WERI-Rb-1 (cell line): ENCODE measurements around the gene ANKS1A.

Source experiments
- DNase-seq: peaks from one replicate; pipeline ENCODE4 v3.0.0-alpha.2; 2020
- H3K27ac ChIP-seq: fragments of 250-450 bp; sonication (Bioruptor Pico); 2 replicates; pipeline ENCODE4 v1.5.1; 2020; ENCODE audit warnings: mild to moderate bottlenecking, moderate library complexity
- H3K27me3 ChIP-seq: fragments of 250-450 bp; sonication (Bioruptor Pico); 2 replicates; pipeline ENCODE4 v1.5.1; 2021; ENCODE audit warnings: mild to moderate bottlenecking, low read depth, moderate library complexity; ENCODE audit not compliant: insufficient read depth, severe bottlenecking
- H3K36me3 ChIP-seq: fragments of 250-450 bp; sonication (Bioruptor Pico); 2 replicates; pipeline ENCODE4 v1.5.1; 2020; ENCODE audit warnings: mild to moderate bottlenecking, moderate library complexity
- H3K4me3 ChIP-seq: 2 replicates; pipeline ENCODE4 v1.5.1; 2011; ENCODE audit warnings: low read depth, mild to moderate bottlenecking, control low read depth, low read length
- H3K9me3 ChIP-seq: fragments of 250-450 bp; sonication (Bioruptor Pico); 2 replicates; pipeline ENCODE4 v1.5.1; 2021; ENCODE audit warnings: mild to moderate bottlenecking, moderate library complexity; ENCODE audit not compliant: severe bottlenecking
- CTCF ChIP-seq: IDR thresholded peaks from 2 replicates; pipeline ENCODE4 v1.5.1; 2011; ENCODE audit warnings: low read depth, mild to moderate bottlenecking, control low read depth, inconsistent platforms, low read length

ANKS1A gene

GRCh38 chr6:34858681-34859080 lies 30.4 kb upstream of the ANKS1A start:
- peak; percentile 73 for TF ChIP-seq CTCF
- Histone ChIP-seq H3K4me3 (no peak overlapping the region), H3K9me3 (no peaks in the 10 kb centered on the region), H3K27ac (no peak overlapping the region), H3K36me3 (peaks cover 79% of the 10 kb centered on the region), H3K27me3 (no peaks in the 10 kb centered on the region)
- peak; percentile 52 for DNase-seq

DNA sequence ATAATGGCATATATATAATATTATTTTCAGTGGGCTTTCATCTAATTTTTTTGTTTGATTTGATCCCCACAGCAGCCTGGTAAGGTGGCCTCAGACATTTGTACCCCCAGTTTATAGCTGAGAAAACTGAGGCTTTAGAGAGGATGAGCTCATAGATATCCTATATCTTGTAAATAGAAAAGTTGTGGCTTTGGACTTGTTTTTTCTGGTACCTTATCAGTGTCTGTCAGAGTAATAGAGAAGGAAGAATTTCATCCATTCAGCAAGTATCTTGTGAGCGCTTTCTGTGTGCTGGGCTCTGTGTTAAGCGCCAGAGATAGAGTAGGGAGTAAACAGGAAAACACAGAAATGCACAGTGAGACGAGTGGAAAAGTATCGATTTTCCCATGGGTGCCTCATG lies 29.1 kb upstream of the ANKS1A start:
- no peak for DNase-seq
- TF ChIP-seq CTCF = no peak
- Histone ChIP-seq H3K27me3 (no peaks in the 10 kb centered on the region), H3K9me3 (no peaks in the 10 kb centered on the region), H3K4me3 (no peak overlapping the region), H3K27ac (no peak overlapping the region), H3K36me3 (peaks cover 89% of the 10 kb centered on the region)

DNA sequence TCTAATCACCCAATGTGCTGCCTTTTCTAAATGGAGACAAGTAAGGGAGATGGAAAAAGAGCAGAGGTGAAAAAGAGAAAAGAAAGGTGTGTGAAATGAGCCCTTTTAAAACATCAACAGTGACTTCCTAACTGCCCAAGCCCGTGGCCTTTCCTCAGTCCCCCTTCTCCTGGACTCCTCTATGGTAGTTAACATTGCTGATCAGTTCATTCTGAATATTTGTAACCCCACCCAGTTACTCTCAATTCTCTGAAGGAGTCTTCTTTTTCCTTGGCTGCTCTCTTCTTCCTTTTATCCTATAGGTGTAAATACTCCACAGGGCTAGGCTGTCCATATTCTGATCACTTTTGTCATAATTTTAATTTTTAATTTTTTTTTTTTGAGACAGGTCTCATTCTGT lies 28.3 kb upstream of the ANKS1A start:
- no peaks in the 10 kb centered on the region for H3K9me3 ChIP-seq
- no peak overlapping the region for H3K27ac ChIP-seq
- peaks cover 85% of the 10 kb centered on the region for H3K36me3 ChIP-seq
- no peaks in the 10 kb centered on the region for H3K27me3 ChIP-seq
- no peak for TF ChIP-seq CTCF
- H3K4me3 ChIP-seq = no peak overlapping the region
- DNase-seq = no peak

- no peak for TF ChIP-seq CTCF
- H3K9me3 ChIP-seq = no peaks in the 10 kb centered on the region
- DNase-seq = no peak
- peaks cover 75% of the 10 kb centered on the region for H3K36me3 ChIP-seq
- H3K27ac ChIP-seq = no peak overlapping the region
- H3K4me3 ChIP-seq = no peak overlapping the region
- H3K27me3 ChIP-seq = no peaks in the 10 kb centered on the region
Measured at GRCh38 chr6:34864007-34864406, 25.0 kb upstream of the ANKS1A start.

GRCh38 chr6:34865107-34865506 lies 23.9 kb upstream of the ANKS1A start:
- H3K27me3 ChIP-seq = no peaks in the 10 kb centered on the region
- TF ChIP-seq CTCF = no peak
- H3K36me3 ChIP-seq = peaks cover 73% of the 10 kb centered on the region
- H3K4me3 ChIP-seq = no peak overlapping the region
- no peak for DNase-seq
- no peaks in the 10 kb centered on the region for H3K9me3 ChIP-seq
- no peak overlapping the region for H3K27ac ChIP-seq

- TF ChIP-seq CTCF = no peak
- Histone ChIP-seq H3K36me3 (peaks cover 73% of the 10 kb centered on the region), H3K27me3 (no peaks in the 10 kb centered on the region), H3K9me3 (no peaks in the 10 kb centered on the region), H3K27ac (no peak overlapping the region), H3K4me3 (no peak overlapping the region)
- no peak for DNase-seq
Measured at GRCh38 chr6:34866509-34866908, 22.5 kb upstream of the ANKS1A start.
